ENCODE measurements around the gene S100PBP. TPM values are rescaled to one million over a fixed set of nuclear protein-coding genes. Genes with fewer than 3 reads are reported as not detected.

The S100PBP gene
- total and polyA plus RNA-seq, 2 donors (not counting 3 experiments of a cell fraction or from before 2014, with no cell fraction given), result 15.4 to 38.6 TPM

DNA sequence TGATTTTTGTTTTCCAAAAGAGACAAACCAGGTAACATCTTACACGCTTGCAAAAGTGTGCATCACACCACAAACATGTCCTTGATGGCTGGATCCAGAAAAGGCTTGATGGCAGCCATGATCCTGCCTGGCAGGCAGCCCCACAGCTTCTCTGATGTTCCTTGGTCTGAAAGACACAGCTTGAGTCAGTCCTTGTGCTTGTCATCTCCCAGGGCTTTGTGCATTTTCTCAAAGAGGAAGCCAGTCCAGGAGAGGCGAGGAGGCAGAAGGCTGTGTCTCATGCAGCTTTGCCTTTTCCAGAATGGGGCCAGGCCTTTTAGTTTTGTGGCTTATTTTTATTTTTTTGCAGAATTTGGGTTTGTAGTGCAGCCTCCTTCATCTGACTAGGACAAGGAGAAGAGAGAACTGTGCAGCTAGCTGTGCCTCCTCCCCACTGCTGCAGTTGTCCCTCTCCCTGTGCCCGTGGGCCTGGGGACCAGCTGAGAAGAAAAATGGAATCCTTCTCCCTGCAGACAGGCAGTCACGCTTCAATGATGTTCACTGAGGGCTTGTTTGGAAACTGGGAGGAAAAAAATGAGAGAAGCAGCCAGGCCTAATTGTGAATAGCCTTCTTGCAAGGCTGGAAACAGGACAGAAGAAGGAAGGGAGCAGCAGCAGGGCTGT lies 45.9 kb downstream of the S100PBP start:
- no TSS peak for BruUV-seq (replicated peaks)
- Histone ChIP-seq H3K27ac (ENCODE audit: insufficient read depth, low read depth, low read length) (no peak overlapping the region), H2AFZ (ENCODE audit: low read depth, low read length) (no peak overlapping the region), H4K20me1 (replicated peaks; ENCODE audit: control insufficient read depth, extremely low read depth, insufficient read depth, low read length) (no peaks in the 10 kb centered on the region), H3K4me3 (replicated peaks in 1 of 3; ENCODE audit: insufficient read depth in 1 of 3, low read depth in 1 of 3, low read length in 3 of 3) (no peak overlapping the region), H3K9me1 (replicated peaks; ENCODE audit: control insufficient read depth, extremely low read depth, insufficient read depth, low read length) (no peaks in the 10 kb centered on the region), H3K36me3 (ENCODE audit: control insufficient read depth in 2 of 2, extremely low read depth in 1 of 2, insufficient read depth in 2 of 2, low read length in 2 of 2) (no peaks in the 10 kb centered on the region), H3K4me1 (ENCODE audit: control insufficient read depth, extremely low read depth, insufficient read depth, low read length) (peaks cover 9% of the 10 kb centered on the region), H3K9me3 (replicated peaks; ENCODE audit: control insufficient read depth, insufficient read depth, low read length) (no peaks in the 10 kb centered on the region), H3K27me3 (ENCODE audit: control insufficient read depth in 2 of 2, insufficient read depth in 2 of 2, low read length in 2 of 2) (no peaks in the 10 kb centered on the region), H3K4me2 (ENCODE audit: insufficient read depth, low read length) (no peak overlapping the region), H3K79me2 (ENCODE audit: control insufficient read depth, insufficient read depth, low read length) (no peaks in the 10 kb centered on the region), H3K9ac (replicated peaks; ENCODE audit: extremely low read depth, insufficient read depth, low read length) (no peak overlapping the region)
- FAIRE-seq, result no peak
- DNase-seq (ENCODE audit: low read depth, low spot score), result no peak
- ChIA-PET POLR2A (no interaction called here), CTCF (interaction anchor here (1.9 to 2.1 kb wide), 2 partner anchors 8 to 10 kb away, joined by 7 to 8 read pairs; no protein-coding TSS in a partner anchor)
- TF ChIP-seq GATA2 (IDR thresholded peaks at IDR 0.05; ENCODE audit: insufficient read depth, insufficient read length, low read depth, low read length) (no peak), POLR2A (IDR thresholded peaks at IDR 0.05; ENCODE audit: low read depth, low read length) (no peak), POLR2AphosphoS5 (IDR thresholded peaks at IDR 0.05; ENCODE audit: insufficient read depth, low read depth, low read length) (no peak), FOS (IDR thresholded peaks at IDR 0.05; ENCODE audit: borderline replicate concordance, insufficient read depth, low read length) (no peak), JUN (IDR thresholded peaks at IDR 0.05; ENCODE audit: borderline replicate concordance, insufficient read depth, insufficient read length, low read depth) (no peak), MYC (IDR thresholded peaks at IDR 0.05; ENCODE audit: low read depth, low read length) (no peak), EZH2 (IDR thresholded peaks at IDR 0.05; ENCODE audit: borderline replicate concordance, low read depth, low read length, severe bottlenecking) (no peak)
- TF ChIP-seq, protein P1, sequence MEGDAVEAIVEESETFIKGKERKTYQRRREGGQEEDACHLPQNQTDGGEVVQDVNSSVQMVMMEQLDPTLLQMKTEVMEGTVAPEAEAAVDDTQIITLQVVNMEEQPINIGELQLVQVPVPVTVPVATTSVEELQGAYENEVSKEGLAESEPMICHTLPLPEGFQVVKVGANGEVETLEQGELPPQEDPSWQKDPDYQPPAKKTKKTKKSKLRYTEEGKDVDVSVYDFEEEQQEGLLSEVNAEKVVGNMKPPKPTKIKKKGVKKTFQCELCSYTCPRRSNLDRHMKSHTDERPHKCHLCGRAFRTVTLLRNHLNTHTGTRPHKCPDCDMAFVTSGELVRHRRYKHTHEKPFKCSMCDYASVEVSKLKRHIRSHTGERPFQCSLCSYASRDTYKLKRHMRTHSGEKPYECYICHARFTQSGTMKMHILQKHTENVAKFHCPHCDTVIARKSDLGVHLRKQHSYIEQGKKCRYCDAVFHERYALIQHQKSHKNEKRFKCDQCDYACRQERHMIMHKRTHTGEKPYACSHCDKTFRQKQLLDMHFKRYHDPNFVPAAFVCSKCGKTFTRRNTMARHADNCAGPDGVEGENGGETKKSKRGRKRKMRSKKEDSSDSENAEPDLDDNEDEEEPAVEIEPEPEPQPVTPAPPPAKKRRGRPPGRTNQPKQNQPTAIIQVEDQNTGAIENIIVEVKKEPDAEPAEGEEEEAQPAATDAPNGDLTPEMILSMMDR (IDR thresholded peaks at IDR 0.05; ENCODE audit: extremely low read depth in 1 of 2, insufficient read depth in 1 of 2, low read depth in 1 of 2, low read length in 2 of 2), result no peak
- TF ChIP-seq, protein P2, sequence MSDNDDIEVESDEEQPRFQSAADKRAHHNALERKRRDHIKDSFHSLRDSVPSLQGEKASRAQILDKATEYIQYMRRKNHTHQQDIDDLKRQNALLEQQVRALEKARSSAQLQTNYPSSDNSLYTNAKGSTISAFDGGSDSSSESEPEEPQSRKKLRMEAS (IDR thresholded peaks at IDR 0.05; ENCODE audit: insufficient read depth, insufficient read length), result no peak
- intact Hi-C loops (cut with micrococcal nuclease) (no loop called here), dilution Hi-C loops (cut with MboI; ENCODE audit: extremely low pct_ligation_motif_present, low sequenced_read_pairs) (no loop called here)
